HG03045 (cell line): ENCODE results near the gene GRIA1.
"Not testable (repeated sequence)": the region's sequence is repeated elsewhere in the genome, so short reads cannot be mapped to it uniquely, and the experiment has no call there.

Experiments used
- ATAC-seq: cut with Tn5 transposase; IDR thresholded peaks from one replicate; pipeline ENCODE4 v1.9.1; 2021; ENCODE audit warnings: mild to moderate bottlenecking, moderate library complexity; ENCODE audit not compliant: unreplicated experiment

Gene GRIA1

GRCh38 chr5:153713943-153714342, 223.5 kb downstream of the GRIA1 start:
- ATAC-seq = no peak

- no peak for ATAC-seq
Observed at GRCh38 chr5:153714798-153715197, 224.3 kb downstream of the GRIA1 start.

- ATAC-seq = no peak
Observed at GRCh38 chr5:153717287-153717686, 226.8 kb downstream of the GRIA1 start.

GRCh38 chr5:153718713-153719112, 228.2 kb downstream of the GRIA1 start:
- ATAC-seq = no peak

- ATAC-seq = no peak
Observed at GRCh38 chr5:153719324-153719723, 228.9 kb downstream of the GRIA1 start.

- ATAC-seq = not testable (repeated sequence)
Observed at GRCh38 chr5:153723022-153723610, 232.6 kb downstream of the GRIA1 start.

GRCh38 chr5:153742060-153742459, 251.6 kb downstream of the GRIA1 start:
- no peak for ATAC-seq

- ATAC-seq = no peak
Observed at GRCh38 chr5:153744751-153745150, 254.3 kb downstream of the GRIA1 start.

GRCh38 chr5:153745778-153746395, 255.4 kb downstream of the GRIA1 start:
- ATAC-seq = no peak

- no peak for ATAC-seq
Observed at GRCh38 chr5:153746440-153746839, 256.0 kb downstream of the GRIA1 start.

GRCh38 chr5:153748823-153749222, 258.4 kb downstream of the GRIA1 start:
- no peak for ATAC-seq

GRCh38 chr5:153749960-153750359, 259.5 kb downstream of the GRIA1 start:
- no peak for ATAC-seq

GRCh38 chr5:153751251-153751650, 260.8 kb downstream of the GRIA1 start:
- ATAC-seq = no peak

GRCh38 chr5:153752890-153753289, 262.4 kb downstream of the GRIA1 start:
- no peak for ATAC-seq

GRCh38 chr5:153753645-153754432, 263.4 kb downstream of the GRIA1 start:
- ATAC-seq = no peak

- ATAC-seq = no peak
Observed at GRCh38 chr5:153755913-153756500, 265.5 kb downstream of the GRIA1 start.

GRCh38 chr5:153756540-153756939, 266.1 kb downstream of the GRIA1 start:
- no peak for ATAC-seq

- no peak for ATAC-seq
Observed at GRCh38 chr5:153765987-153766386, 275.5 kb downstream of the GRIA1 start.

GRCh38 chr5:153767221-153768188, 277.0 kb downstream of the GRIA1 start:
- no peak for ATAC-seq

GRCh38 chr5:153770066-153770465, 279.6 kb downstream of the GRIA1 start:
- ATAC-seq = no peak

GRCh38 chr5:153774686-153775085, 284.2 kb downstream of the GRIA1 start:
- ATAC-seq = no peak
